Cardiac muscle cell (in vitro differentiated cells and primary cell): Measurements from ENCODE around the gene LRRC4C. TPM values are rescaled to one million over a fixed set of nuclear protein-coding genes. Genes with fewer than 3 reads are reported as not detected.
"Not testable (repeated sequence)": the region's sequence is repeated elsewhere in the genome, so short reads cannot be mapped to it uniquely, and the experiment has no call there.

Experiments used
- DNase-seq, 2 donors: peaks; one replicate each; pipeline versions ENCODE4 v3.0.0 to v3.0.0-alpha.2; 2010 to 2017; ENCODE audit warnings: low read depth in 1 of 2, low spot score in 1 of 2
- H3K27ac ChIP-seq: fragments of 200-600 bp; sonication (generic); 2 replicates; pipeline ENCODE4 v1.5.1; 2016
- H3K27me3 ChIP-seq: fragments of 200-600 bp; sonication (generic); 2 replicates; pipeline ENCODE4 v1.6.0; 2016; ENCODE audit warnings: control low read depth
- H3K36me3 ChIP-seq: fragments of 200-600 bp; sonication (generic); 2 replicates; pipeline ENCODE4 v1.5.1; 2016; ENCODE audit warnings: control low read depth
- H3K4me1 ChIP-seq: fragments of 200-600 bp; sonication (generic); 2 replicates; pipeline ENCODE4 v1.8.1; 2017; ENCODE audit warnings: low read depth, mild to moderate bottlenecking, mixed run types
- H3K4me3 ChIP-seq: fragments of 200-600 bp; sonication (generic); 2 replicates; pipeline ENCODE4 v1.5.1; 2016; ENCODE audit warnings: mild to moderate bottlenecking
- H3K9me3 ChIP-seq: fragments of 200-600 bp; sonication (generic); 2 replicates; pipeline ENCODE4 v1.5.1; 2017; ENCODE audit warnings: low read depth, mild to moderate bottlenecking, control low read depth
- CTCF ChIP-seq: IDR thresholded peaks from 2 replicates; pipeline ENCODE4 v1.5.1; 2012; ENCODE audit warnings: low read depth, mild to moderate bottlenecking, low read length
- polyA plus RNA-seq: library from polyadenylated mRNA; unstranded; fragments of >200 nt; fragmentation: Nextera tagmentation; extraction: Ambion mirVana; gene quantifications from 2 replicates; pipeline ENCODE4 v1.2.1, GENCODE V29; 2016
- total RNA-seq: library from RNA; depleted of rRNA; stranded (reverse); fragments of >200 nt; gene quantifications from 2 replicates; pipeline ENCODE4 v1.2.3, GENCODE V29; 2016

The LRRC4C gene
- total and polyA plus RNA-seq, 2 experiments from 2014 or later = 0.66 to 0.77 TPM

DNA sequence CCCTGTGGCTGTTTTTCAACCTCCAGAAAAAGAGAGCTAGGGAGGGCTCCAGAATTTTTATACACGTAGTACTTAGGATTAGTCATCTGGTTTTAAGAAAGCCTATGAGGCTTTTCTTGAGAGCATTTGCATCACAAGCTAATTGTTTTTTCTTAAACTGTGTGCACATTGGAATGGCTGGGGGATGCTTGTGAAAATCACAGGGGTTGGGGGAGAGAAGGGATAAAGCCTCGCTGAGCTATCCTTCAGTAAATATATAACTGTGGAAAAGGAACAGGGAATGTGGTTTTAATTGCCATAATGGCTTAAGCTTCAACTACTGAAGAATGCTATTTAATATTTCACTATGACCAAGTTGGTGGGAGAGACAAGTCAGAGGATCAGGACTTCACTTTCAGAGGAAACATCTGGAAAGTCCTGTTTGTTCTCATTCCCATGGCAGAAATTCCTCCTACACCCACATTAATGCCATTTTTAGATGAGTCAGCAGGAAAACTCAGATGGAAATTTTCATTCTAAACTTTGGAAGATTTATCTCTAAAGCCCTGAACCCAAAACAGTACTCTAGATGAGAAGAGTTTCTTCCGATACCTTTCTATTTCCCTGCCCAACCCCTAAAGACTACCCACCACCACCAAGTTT, 591.3 kb downstream of the LRRC4C start:
- H3K4me1 ChIP-seq = no peaks in the 10 kb centered on the region
- H3K9me3 ChIP-seq = no peaks in the 10 kb centered on the region
- no peak overlapping the region for H3K4me3 ChIP-seq
- no peak overlapping the region for H3K27ac ChIP-seq
- no peak for TF ChIP-seq CTCF
- no peak for DNase-seq
- no peaks in the 10 kb centered on the region for H3K36me3 ChIP-seq
- H3K27me3 ChIP-seq = no peaks in the 10 kb centered on the region

- H3K27ac ChIP-seq, H3K27me3 ChIP-seq, H3K9me3 ChIP-seq, DNase-seq, H3K4me3 ChIP-seq, H3K36me3 ChIP-seq, H3K4me1 ChIP-seq: not testable (repeated sequence)
These were observed 601.7 kb downstream of the LRRC4C start for GRCh38 chr11:40857754-40858153.

DNA sequence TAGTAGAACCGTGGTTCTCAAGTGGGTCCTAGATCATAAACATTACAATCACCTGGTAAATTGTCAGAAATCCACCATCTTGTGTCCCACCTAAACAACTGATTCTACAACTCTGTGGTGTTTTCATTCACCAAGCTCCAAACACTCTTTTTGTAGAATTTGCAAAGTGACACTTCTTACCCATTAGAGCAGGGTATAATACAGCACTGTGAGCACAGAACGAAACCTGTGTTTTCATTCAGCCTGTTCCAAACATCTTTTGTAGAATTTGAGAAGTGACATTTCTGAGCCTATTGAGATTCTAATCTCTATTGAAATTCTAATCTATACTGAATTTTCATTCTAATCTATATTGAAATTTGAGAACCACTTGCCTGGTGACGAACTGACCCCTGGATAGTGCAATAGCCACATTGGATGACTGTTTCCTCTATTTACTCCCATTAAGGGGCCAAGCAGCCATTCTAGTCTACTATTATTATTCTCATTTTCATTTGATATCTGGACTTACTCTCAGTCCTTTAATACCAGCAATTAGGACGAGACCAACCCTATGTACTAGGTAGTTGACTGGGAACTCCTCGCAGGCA, 616.6 kb downstream of the LRRC4C start:
- Histone ChIP-seq H3K27me3 (no peaks in the 10 kb centered on the region), H3K4me3 (no peak overlapping the region), H3K4me1 (no peaks in the 10 kb centered on the region), H3K9me3 (no peaks in the 10 kb centered on the region), H3K27ac (no peak overlapping the region), H3K36me3 (no peaks in the 10 kb centered on the region)
- no peak for DNase-seq
- no peak for TF ChIP-seq CTCF

GRCh38 chr11:40841231-40841630, 618.2 kb downstream of the LRRC4C start:
- DNase-seq = no peak

GRCh38 chr11:40838181-40838683, 621.2 kb downstream of the LRRC4C start:
- no peak for TF ChIP-seq CTCF
- H3K27ac ChIP-seq = no peak overlapping the region

More at GRCh38 chr11:40841231-40841630, 618.2 kb downstream of the LRRC4C start:
- Histone ChIP-seq H3K4me3 (no peak overlapping the region), H3K27me3 (no peaks in the 10 kb centered on the region), H3K36me3 (no peaks in the 10 kb centered on the region), H3K9me3 (no peaks in the 10 kb centered on the region), H3K4me1 (no peaks in the 10 kb centered on the region), H3K27ac (no peak overlapping the region)
- TF ChIP-seq CTCF = no peak

GRCh38 chr11:40827116-40827515, 632.3 kb downstream of the LRRC4C start:
- no peak overlapping the region for H3K4me3 ChIP-seq

More at GRCh38 chr11:40838181-40838683, 621.2 kb downstream of the LRRC4C start:
- DNase-seq = no peak
- no peaks in the 10 kb centered on the region for H3K4me1 ChIP-seq
- H3K27me3 ChIP-seq = no peaks in the 10 kb centered on the region
- H3K36me3 ChIP-seq = no peaks in the 10 kb centered on the region
- H3K4me3 ChIP-seq = no peak overlapping the region
- H3K9me3 ChIP-seq = no peaks in the 10 kb centered on the region

More at GRCh38 chr11:40827116-40827515, 632.3 kb downstream of the LRRC4C start:
- Histone ChIP-seq H3K36me3 (no peaks in the 10 kb centered on the region), H3K9me3 (no peaks in the 10 kb centered on the region), H3K27ac (no peak overlapping the region), H3K27me3 (no peaks in the 10 kb centered on the region), H3K4me1 (peaks cover 9% of the 10 kb centered on the region)
- no peak for TF ChIP-seq CTCF
- DNase-seq = no peak
